ENCODE data around the gene MYH7B. TPM values are rescaled to one million over a fixed set of nuclear protein-coding genes. Genes with fewer than 3 reads are reported as not detected.

MYH7B gene
- total RNA-seq, 1 experiment from 2014 or later, result 0.34 TPM

GRCh38 chr20:34938466-34939163, 17.1 kb upstream of the MYH7B start:
- peak overlapping the region; percentile 28 for H3K27ac ChIP-seq (ENCODE audit: low read depth, low read length, poor library complexity, severe bottlenecking)
- ChIA-PET POLR2A (ENCODE audit: low non-redundant PET) (no interaction called here), CTCF (no interaction called here)
- DNase-seq (ENCODE audit: low spot score), result peak; percentile 62
- peaks cover 12% of the 10 kb centered on the region for H3K4me1 ChIP-seq (ENCODE audit: insufficient read depth, low read length, poor library complexity, severe bottlenecking)
- BruUV-seq (replicated peaks), result no TSS peak
- TF ChIP-seq CTCF (conservative IDR thresholded peaks at IDR 0.05; ENCODE audit: low read depth, low read length), result no peak
- TF ChIP-seq EZH2 (IDR thresholded peaks at IDR 0.05; ENCODE audit: borderline replicate concordance, low read depth, low read length, poor library complexity, severe bottlenecking), result no peak
- no peaks in the 10 kb centered on the region for H3K9me3 ChIP-seq (ENCODE audit: low read depth, low read length, poor library complexity, severe bottlenecking)
- H3K27me3 ChIP-seq (replicated peaks; ENCODE audit: insufficient read depth, low read depth, low read length, poor library complexity), result no peaks in the 10 kb centered on the region
- intact Hi-C loops (cut with micrococcal nuclease; ENCODE audit: unreplicated experiment), result no loop called here
- no peak overlapping the region for H3K4me3 ChIP-seq (ENCODE audit: low read depth, low read length, poor library complexity, severe bottlenecking)
- peaks cover 19% of the 10 kb centered on the region for H3K36me3 ChIP-seq (ENCODE audit: insufficient read depth, low read length, poor library complexity, severe bottlenecking)

- ChIA-PET CTCF (no interaction called here), POLR2A (ENCODE audit: low non-redundant PET) (no interaction called here)
- TF ChIP-seq EZH2 (IDR thresholded peaks at IDR 0.05; ENCODE audit: borderline replicate concordance, low read depth, low read length, poor library complexity, severe bottlenecking), result no peak
- no peak for TF ChIP-seq CTCF (conservative IDR thresholded peaks at IDR 0.05; ENCODE audit: low read depth, low read length)
- Histone ChIP-seq H3K9me3 (ENCODE audit: low read depth, low read length, poor library complexity, severe bottlenecking) (no peaks in the 10 kb centered on the region), H3K4me3 (ENCODE audit: low read depth, low read length, poor library complexity, severe bottlenecking) (no peak overlapping the region), H3K4me1 (ENCODE audit: insufficient read depth, low read length, poor library complexity, severe bottlenecking) (peaks cover 12% of the 10 kb centered on the region), H3K27ac (ENCODE audit: low read depth, low read length, poor library complexity, severe bottlenecking) (no peak overlapping the region), H3K36me3 (ENCODE audit: insufficient read depth, low read length, poor library complexity, severe bottlenecking) (peaks cover 28% of the 10 kb centered on the region), H3K27me3 (replicated peaks; ENCODE audit: insufficient read depth, low read depth, low read length, poor library complexity) (no peaks in the 10 kb centered on the region)
- intact Hi-C loops (cut with micrococcal nuclease; ENCODE audit: unreplicated experiment), result no loop called here
- BruUV-seq (replicated peaks), result no TSS peak
- no peak for DNase-seq (ENCODE audit: low spot score)
These were observed 15.6 kb upstream of the MYH7B start for GRCh38 chr20:34940081-34940481.

GRCh38 chr20:34941226-34941625, 14.4 kb upstream of the MYH7B start:
- ChIA-PET CTCF (interaction anchor here (0.8 kb wide), 1 partner anchor 65 kb away, joined by 3 read pairs; the partner anchor contains the start of gene ACSS2), POLR2A (ENCODE audit: low non-redundant PET) (no interaction called here)
- no peak for DNase-seq (ENCODE audit: low spot score)
- BruUV-seq (replicated peaks), result no TSS peak
- Histone ChIP-seq H3K9me3 (ENCODE audit: low read depth, low read length, poor library complexity, severe bottlenecking) (no peaks in the 10 kb centered on the region), H3K36me3 (ENCODE audit: insufficient read depth, low read length, poor library complexity, severe bottlenecking) (peaks cover 33% of the 10 kb centered on the region), H3K27me3 (replicated peaks; ENCODE audit: insufficient read depth, low read depth, low read length, poor library complexity) (no peaks in the 10 kb centered on the region), H3K4me3 (ENCODE audit: low read depth, low read length, poor library complexity, severe bottlenecking) (no peak overlapping the region), H3K4me1 (ENCODE audit: insufficient read depth, low read length, poor library complexity, severe bottlenecking) (peaks cover 12% of the 10 kb centered on the region), H3K27ac (ENCODE audit: low read depth, low read length, poor library complexity, severe bottlenecking) (no peak overlapping the region)
- TF ChIP-seq EZH2 (IDR thresholded peaks at IDR 0.05; ENCODE audit: borderline replicate concordance, low read depth, low read length, poor library complexity, severe bottlenecking), result no peak
- TF ChIP-seq CTCF (conservative IDR thresholded peaks at IDR 0.05; ENCODE audit: low read depth, low read length), result no peak
- intact Hi-C loops (cut with micrococcal nuclease; ENCODE audit: unreplicated experiment), result no loop called here
